Measurements from ENCODE around the gene ELK1.

DNA sequence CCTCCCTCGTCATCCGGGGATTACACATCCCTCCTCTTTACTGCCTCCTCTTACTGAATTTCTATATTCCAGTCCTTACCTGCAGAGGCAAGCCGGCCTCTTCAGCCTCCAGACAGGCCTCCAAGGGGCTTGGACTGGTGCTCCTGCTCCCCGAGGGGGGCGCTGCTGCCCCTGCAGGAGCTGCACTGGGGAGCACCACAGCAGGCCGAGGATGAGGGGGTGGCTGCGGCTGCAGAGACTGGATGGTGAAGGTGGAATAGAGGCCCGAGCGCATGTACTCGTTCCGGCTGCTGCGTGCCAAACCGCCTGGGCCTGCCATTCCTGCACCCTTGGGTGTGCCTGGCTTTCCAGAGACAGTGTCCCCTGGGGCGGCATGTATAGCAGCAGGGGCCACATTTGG lies 11.5 kb downstream of the ELK1 start:
- TF ChIP-seq POLR2A (IDR thresholded peaks at IDR 0.05; ENCODE audit: low read depth, low read length): no peak
- TF ChIP-seq SPI1 (IDR thresholded peaks at IDR 0.05; ENCODE audit: borderline replicate concordance, insufficient read depth, low read depth, low read length): no peak
- no peak for TF ChIP-seq POLR2AphosphoS5 (IDR thresholded peaks at IDR 0.05; ENCODE audit: low read length)
- no peak for TF ChIP-seq ESRRA (IDR thresholded peaks at IDR 0.05; ENCODE audit: low read length)
- no peak for TF ChIP-seq FOXM1 (IDR thresholded peaks at IDR 0.05; ENCODE audit: low read depth, low read length)
- no peak for TF ChIP-seq EZH2 (IDR thresholded peaks at IDR 0.05; ENCODE audit: borderline replicate concordance, control insufficient read depth, low read depth, low read length)
- TF ChIP-seq TAF1 (IDR thresholded peaks at IDR 0.05; ENCODE audit: borderline replicate concordance, low read depth, low read length): no peak
- TF ChIP-seq ATF3 (IDR thresholded peaks at IDR 0.05; ENCODE audit: borderline replicate concordance, extremely low read depth, low read depth, low read length): no peak
- TF ChIP-seq CHD2 (IDR thresholded peaks at IDR 0.05; ENCODE audit: borderline replicate concordance, low read depth, low read length): no peak
- no peak for TF ChIP-seq RFX5 (IDR thresholded peaks at IDR 0.05; ENCODE audit: low read depth, low read length)
- TF ChIP-seq, protein P1, sequence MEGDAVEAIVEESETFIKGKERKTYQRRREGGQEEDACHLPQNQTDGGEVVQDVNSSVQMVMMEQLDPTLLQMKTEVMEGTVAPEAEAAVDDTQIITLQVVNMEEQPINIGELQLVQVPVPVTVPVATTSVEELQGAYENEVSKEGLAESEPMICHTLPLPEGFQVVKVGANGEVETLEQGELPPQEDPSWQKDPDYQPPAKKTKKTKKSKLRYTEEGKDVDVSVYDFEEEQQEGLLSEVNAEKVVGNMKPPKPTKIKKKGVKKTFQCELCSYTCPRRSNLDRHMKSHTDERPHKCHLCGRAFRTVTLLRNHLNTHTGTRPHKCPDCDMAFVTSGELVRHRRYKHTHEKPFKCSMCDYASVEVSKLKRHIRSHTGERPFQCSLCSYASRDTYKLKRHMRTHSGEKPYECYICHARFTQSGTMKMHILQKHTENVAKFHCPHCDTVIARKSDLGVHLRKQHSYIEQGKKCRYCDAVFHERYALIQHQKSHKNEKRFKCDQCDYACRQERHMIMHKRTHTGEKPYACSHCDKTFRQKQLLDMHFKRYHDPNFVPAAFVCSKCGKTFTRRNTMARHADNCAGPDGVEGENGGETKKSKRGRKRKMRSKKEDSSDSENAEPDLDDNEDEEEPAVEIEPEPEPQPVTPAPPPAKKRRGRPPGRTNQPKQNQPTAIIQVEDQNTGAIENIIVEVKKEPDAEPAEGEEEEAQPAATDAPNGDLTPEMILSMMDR (IDR thresholded peaks at IDR 0.05 in 2 of 3, conservative IDR thresholded peaks at IDR 0.05 in 1 of 3; ENCODE audit: control insufficient read depth in 2 of 3, extremely low read depth in 1 of 3, insufficient read depth in 1 of 3, low read depth in 3 of 3, low read length in 3 of 3): no peak
- TF ChIP-seq SIN3A (IDR thresholded peaks at IDR 0.05; ENCODE audit: low read depth, low read length): no peak
- no peak for TF ChIP-seq TCF12 (IDR thresholded peaks at IDR 0.05; ENCODE audit: low read depth, low read length)
